DND-41 (cell line): ENCODE results near the gene CHRDL2.

ENCODE experiments used
- ATAC-seq: fragments of 200-7000 bp; cut with Tn5 transposase; 3 replicates; pipeline ENCODE4 v1.9.1; 2021; ENCODE audit warnings: low read depth; ENCODE audit not compliant: insufficient read depth
- DNase-seq: peaks from one replicate; pipeline ENCODE4 v3.0.0-alpha.2; 2020
- H2AFZ ChIP-seq: 2 replicates; pipeline ENCODE4 v1.6.0; 2012; ENCODE audit warnings: low read depth, low read length
- H3K27ac ChIP-seq: 2 replicates; pipeline ENCODE4 v1.5.1; 2012; ENCODE audit warnings: low read length, inconsistent platforms
- H3K27me3 ChIP-seq: fragments of 200-600 bp; sonication (generic); 2 replicates; pipeline ENCODE4 v1.6.0; 2012; ENCODE audit warnings: low read length, mild to moderate bottlenecking, inconsistent platforms; ENCODE audit not compliant: insufficient read depth, poor library complexity
- H3K36me3 ChIP-seq: 2 replicates; pipeline ENCODE4 v1.5.1; 2012; ENCODE audit warnings: low read length, inconsistent platforms; ENCODE audit not compliant: insufficient read depth
- H3K4me1 ChIP-seq: 2 replicates; pipeline ENCODE4 v1.5.1; 2012; ENCODE audit warnings: mild to moderate bottlenecking, low read length; ENCODE audit not compliant: insufficient read depth
- H3K4me2 ChIP-seq: 2 replicates; pipeline ENCODE4 v1.6.0; 2012; ENCODE audit warnings: mild to moderate bottlenecking, moderate library complexity, low read length, inconsistent platforms; ENCODE audit not compliant: insufficient read depth
- H3K4me3 ChIP-seq, 2 experiments: fragments of 200-600 bp in 1 of 2; shearing (Covaris generic) in 1 of 2; 2 replicates each; pipeline ENCODE4 v1.5.1; 2012 to 2016; ENCODE audit warnings: inconsistent platforms in 2 of 2, low read length in 2 of 2, mild to moderate bottlenecking in 2 of 2, low read depth in 1 of 2, moderate library complexity in 1 of 2
- H3K79me2 ChIP-seq: 2 replicates; pipeline ENCODE4 v1.6.0; 2012; ENCODE audit warnings: low read length, inconsistent platforms; ENCODE audit not compliant: insufficient read depth
- H3K9ac ChIP-seq: 2 replicates; pipeline ENCODE4 v1.6.0; 2012; ENCODE audit warnings: low read depth, mild to moderate bottlenecking, inconsistent platforms, low read length, moderate library complexity
- H3K9me3 ChIP-seq: 2 replicates; pipeline ENCODE4 v1.5.1; 2012; ENCODE audit warnings: low read length, moderate library complexity, mild to moderate bottlenecking, inconsistent platforms; ENCODE audit not compliant: insufficient read depth, severe bottlenecking
- H4K20me1 ChIP-seq: 2 replicates; pipeline ENCODE4 v1.6.0; 2012; ENCODE audit warnings: low read length; ENCODE audit not compliant: insufficient read depth
- CTCF ChIP-seq: IDR thresholded peaks from 2 replicates; pipeline ENCODE4 v1.5.1; 2012; ENCODE audit warnings: borderline replicate concordance, low read length, moderate library complexity, mild to moderate bottlenecking; ENCODE audit not compliant: poor library complexity, severe bottlenecking; ENCODE audit errors: extremely low read depth
- EZH2 ChIP-seq: IDR thresholded peaks from 3 replicates; pipeline ENCODE4 v1.6.1; 2012; ENCODE audit warnings: borderline replicate concordance, low read depth, mild to moderate bottlenecking, moderate library complexity, low read length, inconsistent platforms; ENCODE audit not compliant: severe bottlenecking

The CHRDL2 gene

GRCh38 chr11:74731301-74732094 lies at the start of gene CHRDL2:
TSS of gene CHRDL2 (minus strand) at chr11:74731426. CDS start at chr11:74730888, 538 bp downstream.
- DNase-seq: no peak
- no peaks in the 10 kb centered on the region for H4K20me1 ChIP-seq
- no peaks in the 10 kb centered on the region for H3K9me3 ChIP-seq
- H3K4me1 ChIP-seq: no peaks in the 10 kb centered on the region
- no peak within 1 kb of the TSS for H2AFZ ChIP-seq
- H3K36me3 ChIP-seq: no peaks in the 10 kb centered on the region
- TF ChIP-seq CTCF: no peak
- ATAC-seq: no peak
- no peak within 1 kb of the TSS for H3K27ac ChIP-seq
- H3K27me3 ChIP-seq: peaks cover 4% of the 10 kb centered on the region
- H3K4me2 ChIP-seq: no peak within 1 kb of the TSS
- H3K79me2 ChIP-seq: no peaks in the 10 kb centered on the region
- no peak within 1 kb of the TSS for H3K4me3 ChIP-seq
- H3K9ac ChIP-seq: no peak within 1 kb of the TSS

GRCh38 chr11:74780248-74781005 lies 49.2 kb upstream of the CHRDL2 start:
- no peaks in the 10 kb centered on the region for H3K9me3 ChIP-seq
- H3K4me1 ChIP-seq: peaks cover 6% of the 10 kb centered on the region; the same call in 1 of the 2 replicates
- H4K20me1 ChIP-seq: peaks cover 45% of the 10 kb centered on the region
- H3K4me2 ChIP-seq: no peak overlapping the region
- H3K79me2 ChIP-seq: peaks cover 93% of the 10 kb centered on the region
- TF ChIP-seq CTCF (no peak), EZH2 (no peak)
- no peak overlapping the region for H3K4me3 ChIP-seq
- ATAC-seq: no peak
- no peak for DNase-seq
- H3K36me3 ChIP-seq: peaks cover 10% of the 10 kb centered on the region; the same call in 1 of the 2 replicates
- no peak overlapping the region for H2AFZ ChIP-seq
- no peak overlapping the region for H3K9ac ChIP-seq
- H3K27me3 ChIP-seq: no peaks in the 10 kb centered on the region
- no peak overlapping the region for H3K27ac ChIP-seq

GRCh38 chr11:74778581-74778980 lies 47.4 kb upstream of the CHRDL2 start:
- TF ChIP-seq EZH2 (no peak), CTCF (no peak)
- peaks cover 10% of the 10 kb centered on the region; the same call in 1 of the 2 replicates for H3K36me3 ChIP-seq
- no peak overlapping the region for H3K27ac ChIP-seq
- H2AFZ ChIP-seq: no peak overlapping the region
- no peak for DNase-seq
- peaks cover 38% of the 10 kb centered on the region for H4K20me1 ChIP-seq
- H3K4me3 ChIP-seq: no peak overlapping the region
- no peak overlapping the region for H3K9ac ChIP-seq
- H3K4me1 ChIP-seq: peaks cover 6% of the 10 kb centered on the region; the same call in 1 of the 2 replicates
- peaks cover 97% of the 10 kb centered on the region for H3K79me2 ChIP-seq
- no peak for ATAC-seq
- no peak overlapping the region for H3K4me2 ChIP-seq
- no peaks in the 10 kb centered on the region for H3K9me3 ChIP-seq
- no peaks in the 10 kb centered on the region for H3K27me3 ChIP-seq
